Right lobe of liver (tissue), 4 donors: ENCODE results near the gene RAP1GAP2.

Experiments used
- POLR2A ChIP-seq: fragments of 450-650 bp; IDR thresholded peaks from one replicate; pipeline ENCODE4 v1.6.1; 2017; ENCODE audit warnings: antibody characterized with exemption, mild to moderate bottlenecking
- TF ChIP-seq, protein P1 (sequence below), 4 donors: fragments of 200-600 bp in 3 of 4; fragments of 450-650 bp in 1 of 4; IDR thresholded peaks; one replicate each; pipeline versions ENCODE4 v1.5.1 to v1.8.0; 2016 to 2022; ENCODE audit warnings: antibody characterized with exemption in 4 of 4, mild to moderate bottlenecking in 2 of 4
- donor health status: DM: no; HTN: no; CAD: no.
- donor health status: DM: no; HTN: no; CAD: no.
- donor health status: DM: no; HTN: yes; CAD: no.

DNA sequence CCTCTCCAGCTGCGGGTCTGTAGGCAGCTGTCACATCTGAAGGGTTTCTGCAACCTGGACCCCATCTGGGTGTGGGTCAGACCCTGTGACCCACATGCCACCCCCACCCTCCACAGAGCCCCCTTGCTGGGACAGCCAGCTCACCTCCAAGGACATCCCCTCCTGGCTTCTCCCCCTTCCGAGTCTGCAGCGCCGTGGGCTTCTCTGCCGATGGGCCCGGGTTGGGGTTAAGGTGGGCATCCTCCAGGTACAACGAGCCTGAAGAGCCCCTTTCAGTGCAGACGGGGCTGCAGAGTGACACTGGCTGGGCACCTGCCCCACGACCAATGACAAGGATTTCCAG lies 238.3 kb downstream of the RAP1GAP2 start:
- TF ChIP-seq, protein P1, sequence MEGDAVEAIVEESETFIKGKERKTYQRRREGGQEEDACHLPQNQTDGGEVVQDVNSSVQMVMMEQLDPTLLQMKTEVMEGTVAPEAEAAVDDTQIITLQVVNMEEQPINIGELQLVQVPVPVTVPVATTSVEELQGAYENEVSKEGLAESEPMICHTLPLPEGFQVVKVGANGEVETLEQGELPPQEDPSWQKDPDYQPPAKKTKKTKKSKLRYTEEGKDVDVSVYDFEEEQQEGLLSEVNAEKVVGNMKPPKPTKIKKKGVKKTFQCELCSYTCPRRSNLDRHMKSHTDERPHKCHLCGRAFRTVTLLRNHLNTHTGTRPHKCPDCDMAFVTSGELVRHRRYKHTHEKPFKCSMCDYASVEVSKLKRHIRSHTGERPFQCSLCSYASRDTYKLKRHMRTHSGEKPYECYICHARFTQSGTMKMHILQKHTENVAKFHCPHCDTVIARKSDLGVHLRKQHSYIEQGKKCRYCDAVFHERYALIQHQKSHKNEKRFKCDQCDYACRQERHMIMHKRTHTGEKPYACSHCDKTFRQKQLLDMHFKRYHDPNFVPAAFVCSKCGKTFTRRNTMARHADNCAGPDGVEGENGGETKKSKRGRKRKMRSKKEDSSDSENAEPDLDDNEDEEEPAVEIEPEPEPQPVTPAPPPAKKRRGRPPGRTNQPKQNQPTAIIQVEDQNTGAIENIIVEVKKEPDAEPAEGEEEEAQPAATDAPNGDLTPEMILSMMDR (IDR thresholded peaks at IDR 0.05) = no peak
- TF ChIP-seq POLR2A = no peak
